RWPE1 (cell line): Measurements from ENCODE around the gene USP27X.

Experiments used
- CTCF ChIA-PET: fragments of 350-600 bp; sonication (Branson Sonifier 250); formaldehyde crosslinking; extraction: SDS; loops from one replicate; lab custom pipeline; 2021; lab: Yijun Ruan, JAX
- POLR2A ChIA-PET: fragments of 400-600 bp; formaldehyde crosslinking; extraction: SDS; loops from one replicate; lab custom pipeline; 2020; ENCODE audit warnings: antibody characterized with exemption; ENCODE audit not compliant: low non-redundant PET; lab: Yijun Ruan, JAX
- DNase-seq: peaks from one replicate; pipeline ENCODE4 v3.0.0; 2012; ENCODE audit warnings: low spot score
- H3K27ac ChIP-seq: fragments of 450-650 bp; 2 replicates; pipeline ENCODE4 v1.5.1; 2017
- CTCF ChIP-seq: fragments of 450-650 bp; conservative IDR thresholded peaks from 2 replicates; pipeline ENCODE4 v1.5.1; 2017; ENCODE audit warnings: low read depth, mild to moderate bottlenecking

Gene USP27X

GRCh38 chrX:49901048-49901447 lies 21.8 kb downstream of the USP27X start:
- ChIA-PET POLR2A (no interaction called here), CTCF (no interaction called here)
- no peak overlapping the region for H3K27ac ChIP-seq
- TF ChIP-seq CTCF = no peak
- no peak for DNase-seq

- TF ChIP-seq CTCF = no peak
- no peak for DNase-seq
- ChIA-PET CTCF (no interaction called here), POLR2A (no interaction called here)
- no peak overlapping the region for H3K27ac ChIP-seq
These were observed 31.1 kb downstream of the USP27X start for GRCh38 chrX:49910344-49910743.

- POLR2A ChIA-PET = no interaction called here
- CTCF ChIA-PET = interaction anchor here (0.6 kb wide), 2 partner anchors 152 to 629 kb away, joined by 3 to 8 read pairs; no protein-coding TSS in a partner anchor
- H3K27ac ChIP-seq = no peak overlapping the region
- no peak for DNase-seq
- no peak for TF ChIP-seq CTCF
These were observed 32.8 kb downstream of the USP27X start for GRCh38 chrX:49912086-49912485.

- no peak overlapping the region for H3K27ac ChIP-seq
- DNase-seq = no peak
- ChIA-PET POLR2A (no interaction called here), CTCF (no interaction called here)
- TF ChIP-seq CTCF = no peak
These were observed 33.6 kb downstream of the USP27X start for GRCh38 chrX:49912861-49913260.

GRCh38 chrX:49915361-49916222 lies 36.3 kb downstream of the USP27X start:
- peak; percentile 27 for DNase-seq

GRCh38 chrX:49919617-49920016 lies 40.3 kb downstream of the USP27X start:
- no peak overlapping the region for H3K27ac ChIP-seq
- peak; percentile 75 for TF ChIP-seq CTCF
- CTCF ChIA-PET = interaction anchor here (0.6 to 0.9 kb wide), 2 partner anchors 1052 to 1241 kb away, joined by 3 read pairs; no protein-coding TSS in a partner anchor
- POLR2A ChIA-PET = no interaction called here
- no peak for DNase-seq

More at GRCh38 chrX:49915361-49916222, 36.3 kb downstream of the USP27X start:
- CTCF ChIA-PET = interaction anchor here (1.4 kb wide), 1 partner anchor 39 kb away, joined by 6 read pairs; no protein-coding TSS in a partner anchor
- H3K27ac ChIP-seq = no peak overlapping the region
- POLR2A ChIA-PET = no interaction called here
- peak; percentile 74 for TF ChIP-seq CTCF
